ENCODE measurements around the gene TSPAN4. TPM values are rescaled to one million over a fixed set of nuclear protein-coding genes. Genes with fewer than 3 reads are reported as not detected.

The TSPAN4 gene
- total and polyA plus RNA-seq, 9 of the 15 experiments (the other 6 are each of a cell fraction or from before 2014, with no cell fraction given) = 0.07 to 31.0 (median 15.7) TPM

GRCh38 chr11:798093-798713 is 44.4 kb upstream of the TSPAN4 start, which contains the start of gene SLC25A22 (continued):
- TF ChIP-seq, protein P1, sequence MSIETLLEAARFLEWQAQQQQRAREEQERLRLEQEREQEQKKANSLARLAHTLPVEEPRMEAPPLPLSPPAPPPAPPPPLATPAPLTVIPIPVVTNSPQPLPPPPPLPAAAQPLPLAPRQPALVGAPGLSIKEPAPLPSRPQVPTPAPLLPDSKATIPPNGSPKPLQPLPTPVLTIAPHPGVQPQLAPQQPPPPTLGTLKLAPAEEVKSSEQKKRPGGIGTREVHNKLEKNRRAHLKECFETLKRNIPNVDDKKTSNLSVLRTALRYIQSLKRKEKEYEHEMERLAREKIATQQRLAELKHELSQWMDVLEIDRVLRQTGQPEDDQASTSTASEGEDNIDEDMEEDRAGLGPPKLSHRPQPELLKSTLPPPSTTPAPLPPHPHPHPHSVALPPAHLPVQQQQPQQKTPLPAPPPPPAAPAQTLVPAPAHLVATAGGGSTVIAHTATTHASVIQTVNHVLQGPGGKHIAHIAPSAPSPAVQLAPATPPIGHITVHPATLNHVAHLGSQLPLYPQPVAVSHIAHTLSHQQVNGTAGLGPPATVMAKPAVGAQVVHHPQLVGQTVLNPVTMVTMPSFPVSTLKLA (conservative IDR thresholded peaks at IDR 0.05) = no peak; a peak in 1 of 4 replicates
- TF ChIP-seq FOXM1 (IDR thresholded peaks at IDR 0.05; ENCODE audit: low read depth) (no peak), FOXM1 (CRISPR knock-in tag; IDR thresholded peaks at IDR 0.05; ENCODE audit: low read depth) (no peak), NELFE (IDR thresholded peaks at IDR 0.05; ENCODE audit: insufficient read depth, insufficient read length) (no peak), CTBP1 (IDR thresholded peaks at IDR 0.05; ENCODE audit: borderline replicate concordance) (peak; percentile 93; the same call in 1 of the 2 replicates), ARNT (IDR thresholded peaks at IDR 0.05) (no peak), ARID2 (IDR thresholded peaks at IDR 0.05) (no peak), GATAD2B (IDR thresholded peaks at IDR 0.05; ENCODE audit: borderline replicate concordance) (peak; percentile 68; the same call in 1 of the 2 replicates), HMGN3 (IDR thresholded peaks at IDR 0.05; ENCODE audit: borderline replicate concordance, extremely low read depth, insufficient read length, low read depth, low read length) (peak; percentile 54), ZFP36 (IDR thresholded peaks at IDR 0.05; ENCODE audit: low read depth, low read length, partially characterized antibody) (no peak), TGIF2 (CRISPR knock-in tag; IDR thresholded peaks at IDR 0.05) (no peak), DPF2 (IDR thresholded peaks at IDR 0.05) (no peak), USF2 (CRISPR knock-in tag; IDR thresholded peaks at IDR 0.05) (no peak), OTX1 (CRISPR knock-in tag; IDR thresholded peaks at IDR 0.05) (no peak), SP1 (CRISPR knock-in tag; IDR thresholded peaks at IDR 0.05) (0 out of 2 replicates have a peak, but pooled peaks have one; percentile 29), MAFG (tag; conservative IDR thresholded peaks at IDR 0.05) (no peak), SPI1 (IDR thresholded peaks at IDR 0.05; ENCODE audit: borderline replicate concordance, low read depth, low read length) (no peak), SRSF9 (IDR thresholded peaks at IDR 0.05; ENCODE audit: borderline replicate concordance, low read depth, low read length) (no peak), ZNF395 (CRISPR knock-in tag; IDR thresholded peaks at IDR 0.05) (peak; percentile 68; the same call in 1 of the 2 replicates), CREB1 (IDR thresholded peaks at IDR 0.05) (no peak), CREB1 (CRISPR knock-in tag; IDR thresholded peaks at IDR 0.05) (0 out of 2 replicates have a peak, but pooled peaks have one; percentile 11), FOXJ2 (tag; IDR thresholded peaks at IDR 0.05) (no peak), NR4A1 (CRISPR knock-in tag; IDR thresholded peaks at IDR 0.05) (no peak), NR4A1 (tag; IDR thresholded peaks at IDR 0.05) (no peak)
- TF ChIP-seq, protein P2, sequence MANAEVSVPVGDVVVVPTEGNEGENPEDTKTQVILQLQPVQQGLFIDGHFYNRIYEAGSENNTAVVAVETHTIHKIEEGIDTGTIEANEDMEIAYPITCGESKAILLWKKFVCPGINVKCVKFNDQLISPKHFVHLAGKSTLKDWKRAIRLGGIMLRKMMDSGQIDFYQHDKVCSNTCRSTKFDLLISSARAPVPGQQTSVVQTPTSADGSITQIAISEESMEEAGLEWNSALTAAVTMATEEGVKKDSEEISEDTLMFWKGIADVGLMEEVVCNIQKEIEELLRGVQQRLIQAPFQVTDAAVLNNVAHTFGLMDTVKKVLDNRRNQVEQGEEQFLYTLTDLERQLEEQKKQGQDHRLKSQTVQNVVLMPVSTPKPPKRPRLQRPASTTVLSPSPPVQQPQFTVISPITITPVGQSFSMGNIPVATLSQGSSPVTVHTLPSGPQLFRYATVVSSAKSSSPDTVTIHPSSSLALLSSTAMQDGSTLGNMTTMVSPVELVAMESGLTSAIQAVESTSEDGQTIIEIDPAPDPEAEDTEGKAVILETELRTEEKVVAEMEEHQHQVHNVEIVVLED (CRISPR knock-in tag; IDR thresholded peaks at IDR 0.05) = peak; percentile 66; the same call in 1 of the 2 replicates

All from K562 (cell line).